Thyroid gland (tissue), 4 donors: ENCODE measurements around the gene MEIS1.

Experiments
- CTCF ChIP-seq, 6 experiments: fragments of 200-600 bp in 3 of 6; fragments of 450-650 bp in 3 of 6; sonication (generic) in 3 of 6; IDR thresholded peaks; one replicate each; pipeline ENCODE4 v1.5.1; 2016 to 2019; ENCODE audit warnings: antibody characterized with exemption in 6 of 6, mild to moderate bottlenecking in 2 of 6, inconsistent platforms in 1 of 6, moderate library complexity in 1 of 6
- POLR2A ChIP-seq, 2 donors: fragments of 450-650 bp; IDR thresholded peaks; one replicate each; pipeline ENCODE4 v1.6.1; 2017; ENCODE audit warnings: antibody characterized with exemption in 2 of 2, mild to moderate bottlenecking in 2 of 2, moderate library complexity in 1 of 2

- TF ChIP-seq CTCF (IDR thresholded peaks at IDR 0.05) (no peak), POLR2A (IDR thresholded peaks at IDR 0.05) (no peak)
These were observed 169.4 kb downstream of the MEIS1 start for GRCh38 chr2:66604326-66604725.
